NCI-H2196 treated with DMSO at 0.1 percent for 48 hours (cell line): ENCODE measurements around the gene CTU2.

ENCODE experiments used
- DNase-seq: peaks from one replicate; lab custom pipeline; 2025; ENCODE audit not compliant: unreplicated experiment; lab: John Stamatoyannopoulos, UW

CTU2 gene

DNA sequence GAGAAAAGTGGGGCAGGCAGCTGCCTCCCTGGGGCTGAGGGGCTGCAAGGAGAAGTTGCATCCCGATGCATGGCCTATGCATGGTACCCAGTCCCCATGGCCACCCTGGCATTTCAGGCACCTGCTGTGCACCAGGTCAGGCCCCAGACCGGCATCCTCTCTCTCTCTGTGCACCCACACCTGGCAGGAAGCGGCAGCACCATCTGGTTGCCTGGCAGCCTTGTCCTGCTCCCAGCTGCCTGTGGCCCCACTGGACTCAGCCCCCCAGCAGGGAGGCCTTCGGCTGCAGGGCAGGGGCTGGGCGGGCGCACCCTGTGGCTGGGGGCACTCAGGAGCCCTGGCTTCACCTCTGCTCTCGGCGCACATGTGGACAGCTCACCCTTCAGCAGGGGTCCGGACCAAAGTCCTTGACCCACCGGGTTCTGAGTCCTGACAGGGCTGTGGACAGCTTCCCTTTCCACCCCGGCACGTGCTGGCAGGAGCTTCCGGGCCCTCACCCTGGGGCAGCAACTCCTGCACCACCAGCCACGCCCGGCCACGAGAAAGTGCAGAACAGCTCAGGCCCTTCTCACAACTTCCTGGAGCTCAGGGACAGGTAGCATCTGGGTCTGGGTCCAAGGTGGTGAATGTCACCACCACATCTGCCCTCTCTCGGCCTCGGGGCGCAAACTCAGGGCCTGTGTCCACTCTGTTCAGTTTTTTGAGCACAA is 36.7 kb downstream of the CTU2 start:
- DNase-seq: no peak

DNA sequence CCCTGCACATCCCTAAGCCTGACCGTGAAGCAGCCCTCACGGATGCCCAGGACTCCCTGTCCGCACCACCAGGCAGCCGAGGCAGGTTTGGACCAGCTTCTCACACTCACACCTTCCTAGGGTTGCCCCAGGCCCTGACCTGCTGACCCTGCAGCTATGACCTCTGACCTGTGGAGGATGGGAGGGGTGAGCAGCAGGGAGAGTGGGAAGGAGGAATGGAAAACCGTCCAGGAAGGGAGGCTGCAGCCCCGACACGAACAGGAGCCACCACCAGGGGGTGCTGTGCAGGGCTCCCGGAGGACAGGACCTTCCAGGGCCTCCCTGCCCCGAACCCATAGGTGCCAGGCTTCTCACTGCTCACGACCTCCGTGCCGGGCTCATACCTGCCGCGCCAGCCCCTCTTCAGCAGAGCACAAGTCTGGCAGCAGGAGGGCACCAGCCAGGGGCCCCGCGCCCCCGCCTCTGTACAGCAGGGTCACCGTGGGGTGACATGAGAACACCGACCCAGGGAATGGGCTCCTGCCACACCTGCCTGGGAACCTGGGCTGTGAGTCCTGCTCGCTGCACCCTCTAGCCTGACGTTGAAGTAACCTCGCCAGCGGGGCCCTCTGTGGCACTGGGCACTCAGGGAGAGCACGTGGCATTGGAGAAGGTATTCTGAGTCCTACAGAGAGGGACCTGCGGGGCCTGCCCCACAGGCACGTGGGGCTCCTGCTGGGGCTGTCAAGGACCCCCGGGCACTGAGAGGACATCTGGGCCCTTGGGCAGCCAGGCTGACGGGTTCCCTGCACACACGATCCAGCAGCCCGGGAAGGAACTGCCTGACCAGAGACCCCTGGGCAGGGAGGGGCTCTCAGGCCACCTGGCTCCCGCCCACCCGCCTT is 37.6 kb downstream of the CTU2 start:
- DNase-seq: no peak

DNA sequence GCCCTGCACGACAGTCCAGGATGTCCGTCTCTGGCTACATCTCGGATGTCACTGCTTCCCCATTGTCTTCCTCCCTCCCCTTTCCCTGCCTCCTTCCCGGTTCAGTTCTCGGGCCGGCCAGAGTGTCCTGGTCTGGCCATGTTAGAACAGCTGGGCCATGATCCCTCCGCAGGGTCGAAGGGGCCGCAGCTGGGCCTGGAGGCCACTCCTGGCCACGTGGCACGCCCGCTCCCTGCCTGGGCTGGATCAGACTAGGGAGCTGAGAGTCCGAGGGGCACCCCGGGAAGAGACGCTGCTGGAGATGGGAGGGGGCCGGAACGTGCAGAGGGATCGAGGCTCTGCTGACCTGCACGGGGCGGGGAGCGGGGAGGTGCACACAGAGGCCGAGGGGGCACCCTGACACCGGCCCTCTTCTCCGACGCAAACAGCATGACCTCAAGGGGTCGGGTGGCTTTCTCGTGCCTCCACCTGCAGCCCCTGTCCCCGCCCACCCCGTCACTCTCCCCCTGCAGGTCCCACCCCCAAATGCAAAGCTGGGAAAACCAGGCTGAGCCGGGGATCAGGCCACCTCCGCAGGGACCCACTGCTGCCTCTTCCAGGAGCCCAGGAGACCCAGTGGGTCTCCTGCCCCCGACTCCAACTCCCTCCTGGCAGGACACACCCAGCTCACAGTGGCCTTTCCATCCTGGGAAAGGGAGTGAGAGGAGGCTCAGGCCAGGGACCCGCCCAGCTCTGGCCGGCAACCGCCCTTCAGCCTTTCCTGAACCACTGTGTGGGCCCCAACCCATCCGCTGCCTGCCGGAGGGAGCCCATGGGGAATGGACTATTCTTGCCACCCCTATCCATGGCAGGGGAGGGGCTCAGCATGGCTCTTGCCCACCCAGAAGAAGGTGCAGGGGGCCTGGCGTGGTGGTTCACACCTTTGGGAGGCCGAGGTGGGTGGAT is 38.5 kb downstream of the CTU2 start:
- no peak for DNase-seq

DNA sequence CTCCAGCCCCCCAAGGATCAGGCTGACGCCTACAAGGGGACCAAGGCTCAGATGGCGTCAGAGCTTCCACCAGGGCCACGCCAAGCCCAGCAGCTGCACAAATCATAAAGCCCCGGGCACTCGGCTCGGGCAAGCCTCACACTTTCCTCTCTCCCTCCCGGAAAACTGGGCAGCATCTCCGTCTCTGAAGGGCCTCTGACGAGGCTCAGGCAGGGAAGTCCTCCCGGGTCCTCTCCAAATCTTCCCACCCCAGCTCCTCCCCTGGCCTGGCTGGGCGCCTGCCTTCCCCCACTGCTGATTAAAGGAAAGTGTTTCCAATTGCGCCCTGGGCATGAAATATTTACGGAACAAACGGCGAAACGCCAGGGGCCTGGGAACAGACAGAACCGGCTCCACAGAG is 40.2 kb downstream of the CTU2 start:
- no peak for DNase-seq

DNA sequence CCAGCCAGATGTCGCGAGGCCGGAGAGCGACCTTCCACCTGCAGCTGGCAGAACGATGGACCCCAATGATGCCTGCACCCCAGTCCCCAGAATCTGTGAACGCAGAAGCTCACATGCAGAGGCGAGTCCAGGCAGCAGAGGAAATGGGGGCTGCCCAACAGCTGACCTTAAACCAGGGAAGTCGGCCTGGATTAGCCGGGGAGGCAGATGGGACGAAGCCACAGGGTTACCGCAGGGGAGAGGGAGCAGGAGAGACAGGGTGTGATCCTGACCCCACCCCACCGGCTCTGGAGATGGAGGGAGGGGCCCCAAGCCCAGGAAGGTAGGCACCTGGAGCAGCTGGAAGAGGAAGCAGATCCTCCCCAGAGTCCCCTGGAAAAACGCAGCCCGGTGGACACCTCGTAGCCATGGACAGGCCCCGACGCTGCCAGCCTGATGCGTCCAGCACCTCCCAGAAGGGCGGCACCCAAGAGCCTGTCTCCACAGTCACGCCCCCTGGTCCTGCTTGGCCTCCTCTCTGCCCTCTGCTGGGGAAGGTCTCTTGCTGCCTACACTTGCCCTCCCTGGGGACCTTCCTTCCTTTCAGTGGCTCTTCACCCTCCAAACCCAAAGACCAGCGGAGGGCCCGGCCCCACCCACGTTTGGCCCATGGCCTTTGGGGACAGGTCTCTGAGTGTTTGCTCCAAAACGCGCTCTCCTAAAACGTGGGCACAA is 41.4 kb downstream of the CTU2 start:
- no peak for DNase-seq

DNA sequence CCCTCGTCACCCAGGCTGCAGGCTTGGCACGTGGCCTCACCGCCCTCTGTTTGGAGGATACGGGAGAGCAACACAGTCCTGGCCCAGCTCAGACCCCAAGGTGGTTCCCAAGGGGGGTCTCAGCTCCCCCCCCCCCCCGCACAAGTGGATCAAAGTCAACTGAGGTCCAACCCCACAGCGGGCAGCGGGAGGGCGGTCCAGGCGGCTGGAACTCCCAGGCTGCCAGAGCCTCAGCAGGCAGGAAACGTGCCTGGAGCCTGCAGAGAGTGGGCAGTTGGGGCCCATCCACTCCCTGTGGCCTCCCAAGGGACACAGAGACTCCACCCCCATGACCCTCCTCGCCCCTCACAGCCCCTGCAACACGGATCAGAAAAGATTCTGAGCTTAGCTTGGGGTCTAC is 42.1 kb downstream of the CTU2 start:
- no peak for DNase-seq

DNA sequence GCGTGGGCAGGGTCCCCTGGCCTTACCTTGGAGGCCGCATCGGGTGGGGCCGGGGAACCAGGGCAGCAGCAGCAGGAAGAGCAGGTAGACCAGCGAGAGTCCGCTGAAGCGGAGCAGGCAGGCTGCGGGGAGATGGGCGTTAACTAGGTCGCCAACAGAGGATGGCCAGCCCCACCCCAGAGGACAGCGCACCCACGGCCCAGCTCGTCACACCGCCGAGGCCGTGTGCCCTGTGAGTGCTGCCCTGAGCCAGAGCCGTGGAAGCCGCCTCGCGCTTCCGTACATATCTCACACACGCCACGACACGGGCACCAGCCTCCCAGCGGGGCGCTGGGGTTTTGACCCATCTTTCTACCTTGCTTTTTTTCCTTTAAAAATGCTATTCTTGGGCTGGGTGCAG is 43.1 kb downstream of the CTU2 start:
- DNase-seq: no peak

DNA sequence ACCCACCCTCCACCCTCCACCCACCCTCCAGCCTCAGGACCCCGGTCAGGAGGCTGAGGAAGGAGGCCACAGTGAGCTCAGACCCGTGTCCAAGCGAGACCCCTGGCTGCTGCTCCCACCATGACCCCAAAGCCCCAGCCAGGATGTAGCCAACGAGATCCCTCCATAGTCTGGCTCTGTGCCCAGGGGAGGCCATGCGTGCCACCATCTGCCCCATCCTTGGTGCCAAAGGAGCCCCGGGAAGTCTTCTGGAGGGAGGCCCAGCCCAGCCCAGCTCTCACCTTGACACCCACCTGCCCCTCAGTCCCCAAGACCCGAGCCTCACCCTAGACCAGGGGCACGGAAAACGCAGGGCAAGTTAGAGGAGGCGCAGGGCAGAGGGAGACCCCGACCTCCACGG is 44.6 kb downstream of the CTU2 start:
- DNase-seq: no peak

DNA sequence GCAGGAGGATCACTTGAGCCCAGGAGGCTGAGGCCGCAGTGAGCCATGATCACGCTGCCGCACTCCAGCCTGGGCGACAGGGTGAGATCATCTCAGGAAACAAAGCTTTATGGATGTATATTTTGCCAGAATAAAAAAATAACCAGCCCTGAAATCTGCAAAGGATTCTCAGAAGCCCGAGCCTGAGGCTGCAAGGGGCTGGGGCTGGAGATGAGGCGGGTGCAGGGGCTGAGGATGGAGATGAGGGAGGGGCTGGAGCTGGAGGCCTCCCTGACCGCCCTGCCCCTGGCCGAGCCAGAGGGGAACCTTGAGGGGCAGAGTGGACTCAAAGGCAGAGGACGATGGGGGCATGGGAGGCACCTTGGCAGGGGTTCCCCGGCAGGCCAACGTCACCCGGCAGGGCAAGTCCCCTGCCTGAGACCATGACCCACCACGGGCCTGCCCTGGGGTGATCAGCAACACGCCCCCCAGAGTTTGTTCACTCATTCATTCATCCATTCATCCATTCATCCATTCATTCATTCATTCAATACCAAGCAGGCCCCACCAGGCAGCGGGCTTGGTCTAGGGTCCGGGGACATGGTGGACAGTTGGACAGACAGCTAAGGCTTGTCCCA is 46.2 kb downstream of the CTU2 start:
- no peak for DNase-seq

DNA sequence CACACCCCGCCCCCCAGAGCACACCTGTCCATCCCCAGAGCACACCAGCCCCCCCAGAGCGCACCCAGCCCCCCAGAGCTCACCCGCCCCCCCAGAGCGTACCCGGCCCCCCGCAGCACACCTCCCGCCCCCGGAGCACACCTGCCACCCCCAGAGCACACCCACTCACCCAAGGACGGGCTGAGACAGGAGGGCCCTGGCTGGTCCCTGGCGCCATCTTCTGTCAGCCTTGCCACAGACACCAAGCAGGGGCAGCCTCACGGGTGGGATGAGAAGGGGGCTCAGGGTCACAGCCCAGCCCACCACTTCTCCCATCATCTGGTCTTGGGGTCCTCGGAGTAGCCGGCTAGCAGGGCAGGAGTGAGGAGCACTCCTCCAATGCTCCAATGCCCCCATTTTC is 46.9 kb downstream of the CTU2 start:
- DNase-seq: no peak

DNA sequence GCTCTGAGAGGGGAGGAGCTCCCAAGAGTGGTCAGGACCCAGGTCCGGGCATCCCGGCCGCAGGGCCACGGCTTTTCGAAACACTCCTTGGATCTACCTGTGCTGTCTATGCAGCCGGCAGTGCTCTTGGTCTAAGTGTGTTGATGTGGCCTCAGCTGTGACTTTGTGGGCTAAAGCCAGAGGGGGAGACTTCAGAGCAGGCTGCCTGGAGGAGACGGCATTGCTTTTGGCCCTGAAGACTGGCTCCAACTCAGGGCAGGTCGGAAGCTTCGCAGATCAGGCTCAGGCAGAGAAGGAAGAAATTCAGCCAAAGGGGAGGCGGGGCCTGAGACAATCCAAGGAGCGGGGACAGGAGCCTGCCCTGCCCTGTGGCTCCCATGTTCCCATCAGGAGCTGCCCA is 47.3 kb downstream of the CTU2 start:
- DNase-seq: no peak

DNA sequence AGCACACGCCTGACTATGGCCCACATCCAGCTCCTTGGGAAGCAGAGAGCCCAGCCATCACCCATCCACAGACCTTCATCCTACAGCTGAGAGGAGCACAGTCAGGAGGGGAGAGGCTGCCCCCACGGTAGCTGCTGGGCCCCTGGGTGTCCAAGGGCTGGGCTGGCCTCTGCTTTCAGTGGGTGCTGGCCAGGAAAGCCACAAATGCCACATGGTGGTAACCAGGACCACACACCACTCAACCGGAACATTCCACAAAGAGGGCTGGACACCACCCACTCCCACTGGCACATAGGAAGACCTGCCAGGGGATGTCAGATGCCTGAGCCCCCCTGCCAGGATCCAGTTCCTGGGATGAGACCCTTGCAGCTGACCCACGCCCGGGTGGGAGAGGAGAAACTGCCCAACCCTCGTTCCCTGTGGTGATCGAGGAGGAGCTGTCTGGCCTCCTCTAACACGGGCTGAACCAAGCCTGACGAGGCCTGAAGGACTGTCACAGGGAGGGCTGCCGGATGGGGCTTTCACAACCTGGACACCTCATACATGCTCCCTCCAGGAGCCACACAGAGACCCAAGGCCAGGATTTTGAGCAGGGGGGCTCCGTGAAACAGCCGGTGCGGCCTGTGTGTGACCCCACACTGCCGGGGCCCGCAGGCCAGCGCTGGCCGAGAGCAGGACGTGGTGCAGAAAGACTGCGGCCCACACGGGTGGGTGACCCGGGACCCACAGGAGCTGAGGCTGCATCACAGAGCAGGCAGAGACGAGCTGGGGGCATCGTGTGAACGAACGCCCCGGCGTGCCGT is 48.0 kb downstream of the CTU2 start:
- DNase-seq: no peak

DNA sequence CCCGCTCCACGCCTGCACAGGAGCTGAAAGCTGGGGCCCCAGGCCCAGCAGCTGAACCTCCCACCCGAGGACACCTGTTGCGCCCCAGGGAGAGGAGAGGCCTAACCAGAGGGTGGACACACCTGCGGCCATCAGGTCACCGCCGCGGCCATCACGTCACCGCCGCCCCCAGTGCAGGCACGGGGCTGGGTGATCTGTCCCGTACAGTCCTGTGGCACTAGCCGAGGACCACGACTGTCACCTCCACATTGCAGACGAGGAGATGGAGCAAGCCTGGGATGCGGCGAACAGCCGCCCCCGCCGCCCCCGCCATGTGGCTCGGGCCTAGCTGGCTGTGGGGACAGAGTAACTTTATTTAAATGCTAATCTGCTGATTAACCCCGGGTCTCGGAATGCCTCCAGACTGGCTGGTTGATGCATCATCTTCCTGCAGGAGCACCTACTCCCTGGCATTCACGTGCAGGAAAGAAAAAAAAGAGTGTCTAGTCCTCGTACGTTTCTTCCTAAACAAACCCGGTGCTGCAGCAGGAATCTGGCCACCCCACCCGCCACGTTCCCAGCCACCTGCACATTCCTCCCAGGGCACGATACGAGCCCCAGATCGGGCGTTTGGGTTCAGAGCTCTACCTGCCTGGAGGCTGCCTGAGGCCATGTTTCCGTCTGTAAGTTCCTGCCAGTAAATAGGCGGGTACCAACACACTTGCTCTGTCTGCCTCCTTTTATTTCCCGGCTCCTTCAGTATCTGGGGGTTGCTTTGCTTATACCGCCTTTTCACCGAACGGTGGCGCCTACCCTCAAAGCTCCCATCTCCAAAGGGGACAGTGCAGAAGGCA is 48.8 kb downstream of the CTU2 start:
- no peak for DNase-seq

DNA sequence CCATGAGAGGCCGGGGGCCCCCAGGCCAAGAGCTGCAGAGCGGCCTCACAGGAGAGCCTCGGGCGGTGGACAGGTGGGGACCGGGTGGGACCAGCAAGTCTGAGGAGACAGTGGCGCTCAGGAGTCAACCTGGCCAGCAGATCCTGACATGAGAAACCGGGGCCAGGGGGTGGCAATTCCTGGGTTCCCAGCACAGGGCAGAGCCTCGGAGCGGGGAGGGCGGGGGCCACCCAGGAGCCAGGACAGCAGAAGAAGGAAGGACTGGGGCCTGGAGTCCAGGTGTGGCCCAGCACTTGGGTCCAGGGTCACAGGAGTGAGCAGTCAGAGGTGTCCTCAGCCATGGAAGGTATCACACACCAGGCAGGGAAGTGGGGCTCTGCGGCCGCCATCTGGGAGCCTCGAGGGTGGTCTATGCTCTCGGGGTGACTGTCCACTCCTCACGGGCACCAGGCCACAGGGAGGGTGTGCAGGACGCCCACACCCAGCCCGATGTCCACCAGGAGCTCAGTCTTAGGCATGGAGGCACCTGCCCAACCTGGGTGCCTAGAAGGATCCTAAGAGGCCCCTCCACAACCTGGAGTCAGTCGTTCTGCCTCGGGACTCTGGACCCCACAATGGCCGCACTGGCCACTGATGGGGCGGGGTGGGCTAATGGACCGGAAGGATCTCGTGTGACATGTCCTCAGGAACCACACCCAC is 49.6 kb downstream of the CTU2 start:
- DNase-seq: no peak

DNA sequence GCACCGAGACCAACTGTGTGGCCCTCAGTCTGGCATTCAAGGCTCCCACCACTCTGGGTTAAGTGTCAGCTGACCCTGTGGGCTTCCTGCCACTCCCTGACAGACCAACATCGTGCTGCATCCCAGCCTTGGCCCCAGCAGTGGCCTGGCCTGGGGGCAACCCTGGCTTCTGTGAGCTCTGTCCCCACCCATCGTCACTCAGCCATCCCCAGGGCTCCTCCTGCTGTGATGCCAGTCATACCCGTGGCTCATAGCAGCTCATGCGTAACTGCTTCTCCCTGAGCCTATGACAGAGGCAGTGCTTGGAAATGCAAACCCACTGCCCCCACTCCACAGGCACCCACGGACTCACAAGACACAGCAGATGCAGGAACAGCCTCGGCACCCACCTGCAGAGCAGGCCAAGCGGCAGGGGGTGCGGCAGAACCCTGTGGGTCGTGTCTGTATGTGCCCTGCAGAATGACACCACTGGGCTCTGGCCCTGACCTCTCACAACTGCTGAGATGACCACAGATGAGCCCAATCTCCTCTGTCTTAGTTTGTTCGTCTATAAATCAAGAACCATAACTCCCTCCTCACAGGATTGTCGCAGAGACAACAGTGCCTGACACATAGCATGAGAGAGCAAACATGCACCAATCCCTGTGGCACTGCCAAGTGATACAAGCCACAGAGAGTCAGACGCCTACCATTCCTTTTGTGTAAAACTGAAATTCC is 52.1 kb downstream of the CTU2 start:
- no peak for DNase-seq

DNA sequence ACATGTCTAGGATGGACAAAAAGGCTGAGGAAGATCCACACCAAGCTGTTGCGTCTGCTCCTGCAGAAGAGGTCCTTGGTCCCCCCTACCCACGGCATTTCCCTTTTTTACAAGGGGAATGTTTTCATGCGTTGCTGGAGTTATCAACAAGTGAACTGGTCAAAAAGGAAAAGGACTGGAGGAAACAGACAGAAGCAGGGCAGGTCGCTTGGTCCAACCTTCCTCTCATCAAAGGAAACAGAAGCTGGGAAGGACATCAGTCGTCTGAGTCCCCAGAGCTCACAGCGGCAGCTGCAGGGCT is 52.6 kb downstream of the CTU2 start:
- no peak for DNase-seq

DNA sequence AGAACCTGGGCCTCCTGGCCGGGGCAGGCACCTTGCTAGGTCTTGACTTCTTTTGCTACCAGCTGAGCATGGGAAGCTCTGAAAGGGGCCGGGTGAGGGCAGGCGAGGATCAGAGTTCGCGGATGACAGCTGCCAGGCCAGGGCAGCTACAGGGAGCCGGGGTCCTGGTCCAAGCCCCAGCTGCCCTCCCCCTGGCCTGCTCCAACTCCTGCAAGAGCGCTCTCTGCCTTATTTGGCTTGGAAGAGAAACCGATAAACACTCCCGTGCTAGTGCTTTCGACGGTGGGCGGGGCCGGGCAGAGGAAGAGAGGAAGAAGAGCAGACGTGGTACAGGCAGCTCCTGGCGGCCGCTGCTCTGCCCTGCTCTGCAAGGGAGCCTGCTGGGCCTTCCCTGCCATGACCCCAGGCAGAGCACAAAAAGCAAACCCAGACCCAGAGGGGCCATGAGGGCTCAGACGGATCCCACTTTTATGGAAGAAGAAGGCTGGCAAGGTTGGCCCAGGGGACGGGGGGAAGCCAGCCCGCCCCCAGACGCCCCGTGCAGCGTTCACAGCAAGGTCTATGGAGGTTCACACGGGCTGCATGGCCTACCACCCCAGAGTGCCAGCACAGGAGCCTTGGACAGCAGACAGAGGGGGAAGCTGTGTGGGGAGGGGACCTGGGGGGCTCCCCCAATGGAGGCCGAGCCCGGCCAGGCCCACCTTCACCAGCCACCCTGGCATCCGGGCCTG is 53.1 kb downstream of the CTU2 start:
- DNase-seq: no peak
